ENCODE results near the gene SLC49A4. TPM values are rescaled to one million over a fixed set of nuclear protein-coding genes. Genes with fewer than 3 reads are reported as not detected.

Gene SLC49A4
- polyA plus RNA-seq, 3 donors, result 12.9 to 19.0 (median 18.6) TPM

GRCh38 chr3:122902326-122902725, 107.5 kb downstream of the SLC49A4 start:
- Histone ChIP-seq H3K9ac (ENCODE audit: insufficient read depth, low read length, poor library complexity, severe bottlenecking) (no peak overlapping the region), H3K36me3 (replicated peaks in 1 of 2; ENCODE audit: control insufficient read depth in 1 of 2, insufficient read depth in 2 of 2, low read length in 2 of 2) (no peaks in the 10 kb centered on the region), H3K79me2 (ENCODE audit: insufficient read depth, low read length) (no peaks in the 10 kb centered on the region), H3K9me3 (replicated peaks in 1 of 2; ENCODE audit: control insufficient read depth in 1 of 2, insufficient read depth in 1 of 2, low read length in 2 of 2) (no peaks in the 10 kb centered on the region), H4K20me1 (ENCODE audit: insufficient read depth, low read length) (no peaks in the 10 kb centered on the region), H3K4me2 (replicated peaks; ENCODE audit: extremely low read depth, low read length, poor library complexity, severe bottlenecking) (no peak overlapping the region), H3K27ac (ENCODE audit: low read depth in 1 of 2, low read length in 2 of 2) (no peak overlapping the region), H3K4me3 (replicated peaks in 1 of 3; ENCODE audit: low read depth in 2 of 3, low read length in 3 of 3) (no peak overlapping the region), H2AFZ (ENCODE audit: insufficient read depth, low read depth, low read length, poor library complexity, severe bottlenecking) (no peak overlapping the region), H3K27me3 (ENCODE audit: control insufficient read depth in 2 of 2, insufficient read depth in 2 of 2, low read length in 2 of 2) (no peaks in the 10 kb centered on the region), H3K4me1 (ENCODE audit: control insufficient read depth in 1 of 2, insufficient read depth in 2 of 2, low read length in 2 of 2) (no peaks in the 10 kb centered on the region)
- Mint-ChIP-seq H3K27me3 (ENCODE audit: low read depth in 3 of 3) (peaks cover 0 to 12% (median 2%) of the 10 kb centered on the region in 3 donors), H3K9me3 (peaks cover 0 to 9% (median 5%) of the 10 kb centered on the region in 7 donors), H3K4me1 (no peaks in the 10 kb centered on the region), H3K36me3 (no peaks in the 10 kb centered on the region), H3K27ac (no peak overlapping the region), H3K4me3 (no peak overlapping the region)
- WGBS (ENCODE audit: insufficient coverage), result no CpG with 5 or more reads among the region's 2 CpGs
- no peak for TF ChIP-seq CTCF (IDR thresholded peaks at IDR 0.05)
- no peak for DNase-seq
- intact Hi-C loops (cut with micrococcal nuclease), result no loop called here

GRCh38 chr3:122903171-122903570, 108.3 kb downstream of the SLC49A4 start:
- DNase-seq, result no peak
- Mint-ChIP-seq H3K9me3 (peaks cover 0 to 9% (median 6%) of the 10 kb centered on the region in 7 donors), H3K4me1 (no peaks in the 10 kb centered on the region), H3K4me3 (no peak overlapping the region), H3K36me3 (no peaks in the 10 kb centered on the region), H3K27ac (no peak overlapping the region), H3K27me3 (ENCODE audit: low read depth in 3 of 3) (peaks cover 2 to 12% (median 3%) of the 10 kb centered on the region in 3 donors)
- intact Hi-C loops (cut with micrococcal nuclease), result no loop called here
- Histone ChIP-seq H3K36me3 (replicated peaks in 1 of 2; ENCODE audit: control insufficient read depth in 1 of 2, insufficient read depth in 2 of 2, low read length in 2 of 2) (no peaks in the 10 kb centered on the region), H2AFZ (ENCODE audit: insufficient read depth, low read depth, low read length, poor library complexity, severe bottlenecking) (no peak overlapping the region), H3K9me3 (replicated peaks in 1 of 2; ENCODE audit: control insufficient read depth in 1 of 2, insufficient read depth in 1 of 2, low read length in 2 of 2) (no peaks in the 10 kb centered on the region), H3K27me3 (ENCODE audit: control insufficient read depth in 2 of 2, insufficient read depth in 2 of 2, low read length in 2 of 2) (no peaks in the 10 kb centered on the region), H3K27ac (ENCODE audit: low read depth in 1 of 2, low read length in 2 of 2) (no peak overlapping the region), H3K4me2 (replicated peaks; ENCODE audit: extremely low read depth, low read length, poor library complexity, severe bottlenecking) (no peak overlapping the region), H3K4me3 (replicated peaks in 1 of 3; ENCODE audit: low read depth in 2 of 3, low read length in 3 of 3) (no peak overlapping the region), H3K79me2 (ENCODE audit: insufficient read depth, low read length) (no peaks in the 10 kb centered on the region), H4K20me1 (ENCODE audit: insufficient read depth, low read length) (no peaks in the 10 kb centered on the region), H3K9ac (ENCODE audit: insufficient read depth, low read length, poor library complexity, severe bottlenecking) (no peak overlapping the region), H3K4me1 (ENCODE audit: control insufficient read depth in 1 of 2, insufficient read depth in 2 of 2, low read length in 2 of 2) (no peaks in the 10 kb centered on the region)
- no peak for TF ChIP-seq CTCF (IDR thresholded peaks at IDR 0.05)
- 100% methylated on average over 4 of the region's 4 CpGs for WGBS (ENCODE audit: insufficient coverage)
